ENCODE measurements around the gene CHRNA5.

The CHRNA5 gene

DNA sequence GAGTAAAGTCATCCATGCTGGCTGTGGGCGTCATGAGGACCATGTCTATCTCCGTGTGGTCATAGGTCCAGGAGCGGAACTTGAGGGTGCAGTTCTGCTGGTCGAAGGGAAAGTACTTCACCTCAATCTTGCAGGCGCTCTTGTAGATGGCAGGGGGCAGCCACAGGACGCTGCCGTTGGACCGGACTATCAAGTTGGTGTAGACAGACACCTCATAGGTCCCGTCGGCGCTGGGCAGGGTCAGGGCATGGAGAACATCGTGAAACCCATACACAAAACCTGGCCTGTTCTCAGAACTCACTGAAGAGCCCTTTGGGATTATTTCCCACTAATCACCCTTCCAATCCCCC lies 64.4 kb downstream of the CHRNA5 start:
- H3F3A ChIP-seq (ENCODE audit: insufficient read depth, low read length) = no peaks in the 10 kb centered on the region
- no peak overlapping the region for H2AFZ ChIP-seq (ENCODE audit: low read length)
- H3K9me2 ChIP-seq (ENCODE audit: low read depth, low read length) = no peaks in the 10 kb centered on the region
- H3K4me3 ChIP-seq (ENCODE audit: low read depth, low read length, poor library complexity, severe bottlenecking) = no peak overlapping the region
- no peaks in the 10 kb centered on the region; the same call in 1 of the 2 replicates for H3K36me3 ChIP-seq (ENCODE audit: insufficient read depth, low read length)
- peaks cover 20% of the 10 kb centered on the region; the same call in 1 of the 2 replicates for H3K27me3 ChIP-seq (ENCODE audit: insufficient read depth, low read length)
- H4K20me1 ChIP-seq (ENCODE audit: insufficient read depth, low read length) = no peaks in the 10 kb centered on the region
- TF ChIP-seq, protein P1, sequence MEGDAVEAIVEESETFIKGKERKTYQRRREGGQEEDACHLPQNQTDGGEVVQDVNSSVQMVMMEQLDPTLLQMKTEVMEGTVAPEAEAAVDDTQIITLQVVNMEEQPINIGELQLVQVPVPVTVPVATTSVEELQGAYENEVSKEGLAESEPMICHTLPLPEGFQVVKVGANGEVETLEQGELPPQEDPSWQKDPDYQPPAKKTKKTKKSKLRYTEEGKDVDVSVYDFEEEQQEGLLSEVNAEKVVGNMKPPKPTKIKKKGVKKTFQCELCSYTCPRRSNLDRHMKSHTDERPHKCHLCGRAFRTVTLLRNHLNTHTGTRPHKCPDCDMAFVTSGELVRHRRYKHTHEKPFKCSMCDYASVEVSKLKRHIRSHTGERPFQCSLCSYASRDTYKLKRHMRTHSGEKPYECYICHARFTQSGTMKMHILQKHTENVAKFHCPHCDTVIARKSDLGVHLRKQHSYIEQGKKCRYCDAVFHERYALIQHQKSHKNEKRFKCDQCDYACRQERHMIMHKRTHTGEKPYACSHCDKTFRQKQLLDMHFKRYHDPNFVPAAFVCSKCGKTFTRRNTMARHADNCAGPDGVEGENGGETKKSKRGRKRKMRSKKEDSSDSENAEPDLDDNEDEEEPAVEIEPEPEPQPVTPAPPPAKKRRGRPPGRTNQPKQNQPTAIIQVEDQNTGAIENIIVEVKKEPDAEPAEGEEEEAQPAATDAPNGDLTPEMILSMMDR (IDR thresholded peaks at IDR 0.05; ENCODE audit: low read length) = no peak
- TF ChIP-seq EZH2 (IDR thresholded peaks at IDR 0.05; ENCODE audit: borderline replicate concordance, low read length) = no peak
- H3K79me2 ChIP-seq (ENCODE audit: insufficient read depth, low read length) = no peaks in the 10 kb centered on the region
- peaks cover 3% of the 10 kb centered on the region; the same call in 1 of the 2 replicates for H3K9me3 ChIP-seq (ENCODE audit: low read length)
- no peak overlapping the region for H3K9ac ChIP-seq (ENCODE audit: low read length)
- no peak overlapping the region for H3K27ac ChIP-seq (ENCODE audit: low read depth, low read length, poor library complexity, severe bottlenecking)
- no peak overlapping the region for H3K4me2 ChIP-seq (ENCODE audit: low read length)
- no peaks in the 10 kb centered on the region for H3K4me1 ChIP-seq (ENCODE audit: insufficient read depth, low read length, severe bottlenecking)

- Histone ChIP-seq H4K20me1 (ENCODE audit: insufficient read depth, low read length) (no peaks in the 10 kb centered on the region), H3K27ac (ENCODE audit: low read depth, low read length, poor library complexity, severe bottlenecking) (no peak overlapping the region), H3F3A (ENCODE audit: insufficient read depth, low read length) (no peaks in the 10 kb centered on the region), H3K9ac (ENCODE audit: low read length) (no peak overlapping the region), H3K36me3 (ENCODE audit: insufficient read depth, low read length) (no peaks in the 10 kb centered on the region; the same call in 1 of the 2 replicates), H3K4me3 (ENCODE audit: low read depth, low read length, poor library complexity, severe bottlenecking) (no peak overlapping the region), H3K27me3 (ENCODE audit: insufficient read depth, low read length) (peaks cover 20% of the 10 kb centered on the region; the same call in 1 of the 2 replicates), H3K9me3 (ENCODE audit: low read length) (peaks cover 3% of the 10 kb centered on the region; the same call in 1 of the 2 replicates), H3K4me2 (ENCODE audit: low read length) (no peak overlapping the region), H3K79me2 (ENCODE audit: insufficient read depth, low read length) (no peaks in the 10 kb centered on the region), H2AFZ (ENCODE audit: low read length) (no peak overlapping the region), H3K9me2 (ENCODE audit: low read depth, low read length) (no peaks in the 10 kb centered on the region), H3K4me1 (ENCODE audit: insufficient read depth, low read length, severe bottlenecking) (no peaks in the 10 kb centered on the region)
- TF ChIP-seq, protein P1 (IDR thresholded peaks at IDR 0.05; ENCODE audit: low read length) = no peak
- TF ChIP-seq EZH2 (IDR thresholded peaks at IDR 0.05; ENCODE audit: borderline replicate concordance, low read length) = no peak
Measured at GRCh38 chr15:78630886-78631633, 65.7 kb downstream of the CHRNA5 start.

- Histone ChIP-seq H4K20me1 (ENCODE audit: insufficient read depth, low read length) (no peaks in the 10 kb centered on the region), H3K27ac (ENCODE audit: low read depth, low read length, poor library complexity, severe bottlenecking) (no peak overlapping the region), H3K9me3 (ENCODE audit: low read length) (peaks cover 3% of the 10 kb centered on the region; the same call in 1 of the 2 replicates), H3K79me2 (ENCODE audit: insufficient read depth, low read length) (no peaks in the 10 kb centered on the region), H3K27me3 (ENCODE audit: insufficient read depth, low read length) (peaks cover 13% of the 10 kb centered on the region; the same call in 1 of the 2 replicates), H3K9me2 (ENCODE audit: low read depth, low read length) (no peaks in the 10 kb centered on the region), H3F3A (ENCODE audit: insufficient read depth, low read length) (no peaks in the 10 kb centered on the region), H3K4me1 (ENCODE audit: insufficient read depth, low read length, severe bottlenecking) (no peaks in the 10 kb centered on the region), H3K4me2 (ENCODE audit: low read length) (no peak overlapping the region), H2AFZ (ENCODE audit: low read length) (no peak overlapping the region), H3K4me3 (ENCODE audit: low read depth, low read length, poor library complexity, severe bottlenecking) (no peak overlapping the region), H3K36me3 (ENCODE audit: insufficient read depth, low read length) (no peaks in the 10 kb centered on the region; the same call in 1 of the 2 replicates), H3K9ac (ENCODE audit: low read length) (no peak overlapping the region)
- no peak for TF ChIP-seq EZH2 (IDR thresholded peaks at IDR 0.05; ENCODE audit: borderline replicate concordance, low read length)
- TF ChIP-seq, protein P1 (IDR thresholded peaks at IDR 0.05; ENCODE audit: low read length) = no peak
Measured at GRCh38 chr15:78633348-78633747, 68.0 kb downstream of the CHRNA5 start.
